Measurements from ENCODE around the gene WNT4. TPM values are rescaled to one million over a fixed set of nuclear protein-coding genes. Genes with fewer than 3 reads are reported as not detected.

WNT4 gene
- total RNA-seq, 1 experiment from 2014 or later, result 0.79 TPM

DNA sequence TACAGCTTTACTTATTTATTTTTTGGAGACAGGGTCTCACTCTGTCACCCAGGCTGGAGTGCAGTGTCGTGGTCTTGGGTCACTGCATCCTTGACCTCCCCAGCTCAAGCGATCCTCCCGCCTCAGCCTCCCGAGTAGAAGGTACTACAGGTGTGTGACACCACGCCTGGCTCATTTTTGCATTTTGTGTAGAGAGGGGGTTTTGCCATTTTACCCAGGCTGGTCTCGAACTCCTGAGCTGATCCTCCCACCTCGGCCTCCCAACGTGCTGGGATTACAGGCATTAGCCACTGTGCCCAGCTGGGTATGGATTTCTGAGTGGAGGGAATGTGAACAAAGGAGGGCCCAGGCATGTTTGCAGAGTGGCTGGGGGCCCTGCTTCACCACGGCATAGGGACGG lies 44.1 kb downstream of the WNT4 start:
- no peaks in the 10 kb centered on the region for H3K27me3 ChIP-seq (replicated peaks; ENCODE audit: control insufficient read depth, insufficient read depth, low read length)
- H3K27me3 Mint-ChIP-seq (ENCODE audit: insufficient read depth, unreplicated experiment), result no peaks in the 10 kb centered on the region
- CTCF ChIA-PET, result interaction anchor here (0.6 kb wide), 1 partner anchor 326 kb away, joined by 4 read pairs; no protein-coding TSS in a partner anchor
- no peaks in the 10 kb centered on the region for H3K36me3 ChIP-seq (ENCODE audit: control insufficient read depth, insufficient read depth, low read length)
- TF ChIP-seq, protein P1, sequence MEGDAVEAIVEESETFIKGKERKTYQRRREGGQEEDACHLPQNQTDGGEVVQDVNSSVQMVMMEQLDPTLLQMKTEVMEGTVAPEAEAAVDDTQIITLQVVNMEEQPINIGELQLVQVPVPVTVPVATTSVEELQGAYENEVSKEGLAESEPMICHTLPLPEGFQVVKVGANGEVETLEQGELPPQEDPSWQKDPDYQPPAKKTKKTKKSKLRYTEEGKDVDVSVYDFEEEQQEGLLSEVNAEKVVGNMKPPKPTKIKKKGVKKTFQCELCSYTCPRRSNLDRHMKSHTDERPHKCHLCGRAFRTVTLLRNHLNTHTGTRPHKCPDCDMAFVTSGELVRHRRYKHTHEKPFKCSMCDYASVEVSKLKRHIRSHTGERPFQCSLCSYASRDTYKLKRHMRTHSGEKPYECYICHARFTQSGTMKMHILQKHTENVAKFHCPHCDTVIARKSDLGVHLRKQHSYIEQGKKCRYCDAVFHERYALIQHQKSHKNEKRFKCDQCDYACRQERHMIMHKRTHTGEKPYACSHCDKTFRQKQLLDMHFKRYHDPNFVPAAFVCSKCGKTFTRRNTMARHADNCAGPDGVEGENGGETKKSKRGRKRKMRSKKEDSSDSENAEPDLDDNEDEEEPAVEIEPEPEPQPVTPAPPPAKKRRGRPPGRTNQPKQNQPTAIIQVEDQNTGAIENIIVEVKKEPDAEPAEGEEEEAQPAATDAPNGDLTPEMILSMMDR (IDR thresholded peaks at IDR 0.05; ENCODE audit: insufficient read depth in 1 of 2, low read depth in 1 of 2, low read length in 1 of 2, severe bottlenecking in 1 of 2, unreplicated experiment in 1 of 2), result no peak
- no peaks in the 10 kb centered on the region for H3K9me3 Mint-ChIP-seq (ENCODE audit: unreplicated experiment)
- no peaks in the 10 kb centered on the region for H3K4me1 ChIP-seq
- BruUV-seq (replicated peaks), result no TSS peak
- DNase-seq, result no peak
- H3K27ac Mint-ChIP-seq (ENCODE audit: unreplicated experiment), result no peak overlapping the region
- H3K36me3 Mint-ChIP-seq (ENCODE audit: insufficient read depth, unreplicated experiment), result peaks cover 66% of the 10 kb centered on the region
- H3K9me3 ChIP-seq, result no peaks in the 10 kb centered on the region
- intact Hi-C loops (cut with micrococcal nuclease; ENCODE audit: unreplicated experiment), result no loop called here
- no peak overlapping the region for H3K4me3 Mint-ChIP-seq (ENCODE audit: unreplicated experiment)
- POLR2A ChIA-PET, result no interaction called here
- H3K4me1 Mint-ChIP-seq (ENCODE audit: low read depth, unreplicated experiment), result no peaks in the 10 kb centered on the region
- H3K4me3 ChIP-seq (ENCODE audit: low read depth, low read length), result no peak overlapping the region

DNA sequence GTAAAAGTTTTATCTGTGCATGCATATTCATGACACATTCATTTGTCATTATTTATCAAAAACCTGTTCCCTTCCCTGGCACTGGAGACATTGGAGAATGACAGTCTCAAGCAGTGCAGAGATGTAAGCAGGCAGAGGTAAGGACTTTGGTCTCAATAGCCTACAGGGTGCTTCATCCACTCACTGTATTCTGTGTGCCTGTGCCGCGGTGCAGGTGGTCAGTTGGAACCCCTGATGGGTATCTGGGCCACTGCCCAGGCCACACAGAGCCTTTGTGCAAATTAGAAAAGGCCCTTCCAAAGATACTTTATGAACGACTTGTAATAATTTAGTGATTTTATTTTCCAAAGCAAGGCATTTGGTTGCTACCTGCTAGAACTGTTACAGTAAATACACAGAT lies 46.4 kb downstream of the WNT4 start:
- H3K27ac Mint-ChIP-seq (ENCODE audit: unreplicated experiment), result no peak overlapping the region
- no peak overlapping the region for H3K4me3 Mint-ChIP-seq (ENCODE audit: unreplicated experiment)
- TF ChIP-seq, protein P1 (IDR thresholded peaks at IDR 0.05; ENCODE audit: insufficient read depth in 1 of 2, low read depth in 1 of 2, low read length in 1 of 2, severe bottlenecking in 1 of 2, unreplicated experiment in 1 of 2), result no peak
- Histone ChIP-seq H3K9me3 (no peaks in the 10 kb centered on the region), H3K36me3 (ENCODE audit: control insufficient read depth, insufficient read depth, low read length) (no peaks in the 10 kb centered on the region), H3K27me3 (replicated peaks; ENCODE audit: control insufficient read depth, insufficient read depth, low read length) (no peaks in the 10 kb centered on the region), H3K4me3 (ENCODE audit: low read depth, low read length) (no peak overlapping the region), H3K4me1 (no peaks in the 10 kb centered on the region)
- ChIA-PET POLR2A (interaction anchor here (0.6 kb wide), 1 partner anchor 16 kb away, joined by 3 read pairs; no protein-coding TSS in a partner anchor), CTCF (no interaction called here)
- H3K36me3 Mint-ChIP-seq (ENCODE audit: insufficient read depth, unreplicated experiment), result peaks cover 76% of the 10 kb centered on the region
- no peaks in the 10 kb centered on the region for H3K4me1 Mint-ChIP-seq (ENCODE audit: low read depth, unreplicated experiment)
- no peaks in the 10 kb centered on the region for H3K27me3 Mint-ChIP-seq (ENCODE audit: insufficient read depth, unreplicated experiment)
- no peak for DNase-seq
- intact Hi-C loops (cut with micrococcal nuclease; ENCODE audit: unreplicated experiment), result no loop called here
- H3K9me3 Mint-ChIP-seq (ENCODE audit: unreplicated experiment), result no peaks in the 10 kb centered on the region
- BruUV-seq (replicated peaks), result no TSS peak

DNA sequence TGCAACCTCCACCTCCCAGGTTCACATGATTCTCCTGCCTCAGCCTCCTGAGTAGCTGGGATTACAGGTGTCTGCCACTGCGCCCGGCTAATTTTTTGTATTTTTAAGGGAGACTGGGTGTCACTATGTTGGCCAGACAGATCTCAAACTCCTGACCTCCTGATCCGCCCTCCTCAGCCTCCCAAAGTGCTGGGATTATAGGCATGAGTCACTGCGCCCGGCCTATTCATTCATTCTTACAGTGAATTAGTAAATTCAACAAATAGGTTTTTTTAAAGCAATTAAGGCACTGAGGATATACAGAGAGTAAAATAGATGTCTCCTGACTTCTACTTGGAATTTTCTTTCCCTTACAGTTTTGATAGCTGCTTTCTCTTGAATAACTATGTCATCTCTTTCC lies 46.9 kb downstream of the WNT4 start:
- H3K36me3 Mint-ChIP-seq (ENCODE audit: insufficient read depth, unreplicated experiment), result peaks cover 80% of the 10 kb centered on the region
- no peaks in the 10 kb centered on the region for H3K9me3 Mint-ChIP-seq (ENCODE audit: unreplicated experiment)
- no peaks in the 10 kb centered on the region for H3K4me1 ChIP-seq
- no peak overlapping the region for H3K4me3 Mint-ChIP-seq (ENCODE audit: unreplicated experiment)
- no peaks in the 10 kb centered on the region for H3K9me3 ChIP-seq
- H3K36me3 ChIP-seq (ENCODE audit: control insufficient read depth, insufficient read depth, low read length), result no peaks in the 10 kb centered on the region
- no peak for DNase-seq
- intact Hi-C loops (cut with micrococcal nuclease; ENCODE audit: unreplicated experiment), result no loop called here
- ChIA-PET CTCF (no interaction called here), POLR2A (interaction anchor here (0.6 kb wide), 1 partner anchor 16 kb away, joined by 3 read pairs; no protein-coding TSS in a partner anchor)
- H3K27me3 ChIP-seq (replicated peaks; ENCODE audit: control insufficient read depth, insufficient read depth, low read length), result no peaks in the 10 kb centered on the region
- H3K4me3 ChIP-seq (ENCODE audit: low read depth, low read length), result no peak overlapping the region
- H3K4me1 Mint-ChIP-seq (ENCODE audit: low read depth, unreplicated experiment), result peaks cover 2% of the 10 kb centered on the region
- H3K27ac Mint-ChIP-seq (ENCODE audit: unreplicated experiment), result no peak overlapping the region
- no TSS peak for BruUV-seq (replicated peaks)
- no peaks in the 10 kb centered on the region for H3K27me3 Mint-ChIP-seq (ENCODE audit: insufficient read depth, unreplicated experiment)
- TF ChIP-seq, protein P1 (IDR thresholded peaks at IDR 0.05; ENCODE audit: insufficient read depth in 1 of 2, low read depth in 1 of 2, low read length in 1 of 2, severe bottlenecking in 1 of 2, unreplicated experiment in 1 of 2), result no peak
